ENCODE results near the gene PIP5K1C. TPM values are rescaled to one million over a fixed set of nuclear protein-coding genes. Genes with fewer than 3 reads are reported as not detected.
A peak's percentile ranks its signal among the peaks of the same experiment; 100 is the strongest.
"Not testable (repeated sequence)": the region's sequence is repeated elsewhere in the genome, so short reads cannot be mapped to it uniquely, and the experiment has no call there.

PIP5K1C gene
- total RNA-seq, 1 experiment from 2014 or later = 8.6 TPM

DNA sequence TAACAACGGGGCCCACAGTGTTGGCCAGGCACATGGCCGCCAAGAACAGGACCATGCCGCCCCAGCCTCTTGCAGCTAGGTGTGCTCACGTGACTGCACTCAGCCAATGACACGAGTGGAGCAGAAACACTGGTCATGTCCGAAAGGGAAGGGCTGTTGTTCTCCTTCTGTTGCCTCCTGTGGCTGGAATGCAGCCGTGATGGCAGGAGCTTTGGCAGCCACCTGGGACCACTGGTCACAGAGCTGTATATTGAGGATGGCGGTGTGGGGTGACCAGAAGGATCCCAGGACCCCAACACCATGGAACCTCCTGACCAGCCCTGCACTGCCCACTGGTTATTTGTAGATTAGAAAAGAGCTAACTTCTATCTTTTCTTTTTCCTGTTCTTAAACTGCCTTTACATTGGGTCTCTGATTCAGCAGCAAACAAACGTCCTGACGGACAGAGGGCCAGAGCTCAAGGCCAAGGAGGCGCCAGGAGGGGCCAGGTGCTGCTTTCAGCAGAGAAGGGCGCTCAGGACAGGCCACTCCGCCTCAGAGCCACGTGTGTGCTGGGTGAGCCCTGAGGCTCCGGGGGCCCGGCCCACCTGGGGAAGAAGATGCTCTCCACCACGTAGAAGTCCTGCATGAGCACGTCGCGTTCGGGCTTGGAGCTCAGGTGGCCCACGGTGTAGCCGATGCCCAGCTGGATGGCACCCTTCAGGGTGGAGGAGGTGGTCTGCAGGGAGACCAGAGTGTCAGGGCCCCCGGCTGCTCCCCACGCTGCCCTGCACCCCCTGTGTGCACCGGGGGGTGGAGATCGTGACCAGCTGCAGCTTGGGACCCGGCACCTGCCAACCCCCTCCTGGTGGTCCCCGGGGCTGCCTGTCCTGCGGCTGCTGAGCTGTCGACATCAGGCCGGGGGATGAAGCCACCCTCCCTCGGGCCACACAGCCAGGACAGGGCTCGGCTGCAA is 38.7 kb downstream of the PIP5K1C start:
- DNase-seq (ENCODE audit: low read depth) = no peak

DNA sequence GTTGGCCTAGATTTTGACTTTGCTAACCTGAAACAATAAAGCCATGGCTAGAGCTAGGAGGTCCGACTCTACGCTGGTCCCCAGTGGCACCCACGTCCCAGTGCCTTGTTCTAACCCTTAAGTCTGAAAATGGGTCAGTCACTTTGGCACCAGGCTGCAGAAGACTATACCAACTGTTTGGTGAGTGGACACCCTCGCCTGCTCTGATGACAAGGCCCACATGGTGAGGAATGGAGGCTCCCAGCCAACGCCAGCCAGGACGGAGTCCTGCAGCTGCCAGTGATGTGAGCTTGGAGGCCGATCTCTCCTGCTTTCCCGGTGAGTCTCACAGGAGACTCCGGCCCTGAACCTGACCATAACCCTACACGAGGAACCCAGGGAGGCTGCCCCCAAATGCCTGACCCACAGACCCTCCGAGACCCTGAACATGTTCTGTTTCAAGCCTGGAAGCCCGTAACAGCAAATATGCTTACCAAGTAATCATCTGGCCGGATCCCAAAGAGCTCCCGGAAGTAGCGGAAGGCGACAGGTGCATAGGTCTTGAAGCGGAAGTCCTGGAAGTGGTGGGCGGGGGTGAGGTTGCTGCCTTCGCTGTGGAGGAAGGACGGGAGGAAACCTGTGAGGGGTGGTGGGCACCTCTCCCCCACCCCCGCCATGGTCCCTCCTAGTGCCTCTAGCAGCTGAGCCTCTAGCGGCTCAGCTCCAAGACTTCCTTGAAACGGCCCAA is 39.6 kb downstream of the PIP5K1C start:
- no peak for DNase-seq (ENCODE audit: low read depth)

DNA sequence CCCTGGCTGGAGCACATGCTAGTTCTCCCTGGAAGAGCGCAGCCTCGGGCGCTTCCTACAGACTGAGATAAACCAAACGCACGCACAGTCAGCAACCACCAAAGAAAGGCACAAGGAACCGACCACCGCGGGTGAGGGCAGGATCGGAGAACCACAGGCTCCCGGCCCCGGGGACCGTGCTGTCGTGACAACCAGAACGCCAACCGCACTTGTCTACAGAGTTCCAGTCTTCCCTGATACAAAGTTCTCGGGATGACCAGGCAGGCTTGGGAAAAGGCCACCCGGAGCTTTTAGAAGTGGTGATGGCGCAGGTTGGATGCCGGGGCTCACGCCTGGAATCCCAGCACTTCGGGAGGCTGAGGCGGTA is 40.5 kb downstream of the PIP5K1C start:
- DNase-seq (ENCODE audit: low read depth) = no peak

DNA sequence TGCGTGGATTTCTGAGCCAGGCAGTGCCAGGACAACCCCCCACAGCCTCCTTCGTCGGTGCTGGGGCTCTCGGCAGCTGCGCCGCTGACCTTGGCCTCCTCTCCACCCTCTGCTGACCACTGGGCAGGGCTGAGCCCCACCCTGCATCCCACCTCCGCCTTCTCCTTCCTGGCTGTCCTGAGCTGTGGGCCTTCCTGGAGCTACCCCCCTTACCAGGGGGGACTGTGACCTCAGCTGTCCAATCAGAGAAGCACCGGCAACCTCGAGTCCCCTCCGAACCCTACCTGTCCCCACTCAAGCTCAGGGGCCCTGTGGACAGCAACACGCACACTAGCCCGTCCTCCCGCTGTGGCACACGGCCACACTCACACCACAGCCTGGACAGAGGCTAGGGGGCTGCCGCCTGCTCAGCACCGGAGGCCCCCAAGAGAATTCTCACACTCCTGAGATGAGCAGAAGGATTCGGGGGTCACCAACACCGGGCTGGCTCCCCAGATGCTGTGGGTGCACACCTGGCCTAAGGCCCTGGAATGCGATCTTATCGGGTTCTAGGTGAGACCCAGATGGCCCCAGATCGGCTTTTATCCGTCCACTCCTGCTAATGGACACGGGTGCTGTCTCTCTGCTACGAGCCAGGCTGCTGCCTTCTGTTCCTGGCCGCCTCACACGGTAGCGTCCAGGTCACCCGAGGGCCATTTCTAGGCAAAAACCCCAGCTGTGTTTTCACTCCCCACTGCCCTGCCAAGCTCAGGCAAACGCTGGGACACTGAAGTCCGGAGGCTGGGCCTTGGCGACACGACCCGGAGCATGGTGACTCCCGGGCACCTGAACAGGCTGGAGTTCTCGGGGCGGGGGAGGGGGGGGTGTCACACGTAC is 41.2 kb downstream of the PIP5K1C start:
- DNase-seq (ENCODE audit: low read depth) = no peak

DNA sequence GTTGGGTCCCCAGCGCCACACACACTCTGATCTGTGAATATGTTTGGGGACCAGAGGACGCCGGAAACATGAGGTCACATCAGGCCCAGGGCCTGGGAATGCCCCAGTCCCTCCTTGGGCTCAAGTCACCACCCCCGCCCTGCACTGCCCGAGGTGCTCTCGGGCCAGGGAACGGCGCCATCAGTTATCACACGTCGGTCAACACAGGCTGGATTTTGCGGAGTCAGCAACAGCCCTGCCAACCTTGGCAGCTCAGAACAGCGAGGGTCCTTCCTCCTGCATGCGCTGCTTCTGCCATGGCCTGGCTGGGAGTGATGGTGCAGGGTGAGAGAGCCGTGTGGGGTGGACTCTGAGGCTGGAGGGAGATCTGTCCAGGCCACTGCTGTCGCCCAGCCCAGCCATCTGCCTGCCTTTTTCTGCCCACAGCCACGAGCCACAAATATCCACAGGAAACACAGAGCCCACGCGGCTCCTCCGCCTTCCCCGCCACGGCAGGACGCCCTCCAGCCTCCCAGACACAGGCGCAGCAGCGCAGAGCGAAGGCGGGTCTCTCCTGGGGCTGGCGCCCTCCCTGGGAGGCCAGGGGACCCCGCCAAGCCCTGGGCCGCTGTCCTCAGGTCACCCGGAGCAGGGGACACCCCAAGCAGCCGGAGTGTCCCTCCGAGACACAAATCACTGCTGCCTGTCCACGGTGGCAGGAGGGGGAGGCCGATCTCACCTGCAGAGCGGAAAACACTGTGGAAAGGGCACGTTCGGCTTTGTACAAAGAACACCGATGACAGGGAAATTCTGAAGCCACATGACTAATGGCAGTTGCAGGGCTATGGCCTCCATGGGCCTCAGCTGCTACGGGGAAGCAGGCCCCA is 42.0 kb downstream of the PIP5K1C start:
- no peak for DNase-seq (ENCODE audit: low read depth)

DNA sequence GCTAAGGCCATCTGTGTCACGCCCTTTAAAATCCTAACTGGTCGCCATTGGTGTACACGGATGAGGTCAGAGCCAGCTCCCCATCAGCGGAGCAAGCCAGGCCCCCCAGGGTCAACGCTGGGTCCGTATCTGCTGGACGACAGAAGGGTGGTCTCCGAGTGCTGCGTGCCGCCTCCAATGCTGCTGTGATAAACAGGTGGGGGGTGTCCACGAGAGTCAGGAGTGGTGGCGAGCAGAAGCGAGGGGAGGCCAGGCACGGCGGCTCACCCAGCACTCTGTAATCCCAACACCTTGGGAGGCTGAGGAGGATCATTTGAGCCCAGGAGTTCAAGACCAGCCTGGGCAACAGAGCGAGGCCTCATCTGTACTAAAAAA is 42.9 kb downstream of the PIP5K1C start:
- no peak for DNase-seq (ENCODE audit: low read depth)

GRCh38 chr19:3656747-3657394 is 43.4 kb downstream of the PIP5K1C start:
- no peak for DNase-seq (ENCODE audit: low read depth)

- no peak for DNase-seq (ENCODE audit: low read depth)
These were observed 44.1 kb downstream of the PIP5K1C start for GRCh38 chr19:3656073-3656746.

DNA sequence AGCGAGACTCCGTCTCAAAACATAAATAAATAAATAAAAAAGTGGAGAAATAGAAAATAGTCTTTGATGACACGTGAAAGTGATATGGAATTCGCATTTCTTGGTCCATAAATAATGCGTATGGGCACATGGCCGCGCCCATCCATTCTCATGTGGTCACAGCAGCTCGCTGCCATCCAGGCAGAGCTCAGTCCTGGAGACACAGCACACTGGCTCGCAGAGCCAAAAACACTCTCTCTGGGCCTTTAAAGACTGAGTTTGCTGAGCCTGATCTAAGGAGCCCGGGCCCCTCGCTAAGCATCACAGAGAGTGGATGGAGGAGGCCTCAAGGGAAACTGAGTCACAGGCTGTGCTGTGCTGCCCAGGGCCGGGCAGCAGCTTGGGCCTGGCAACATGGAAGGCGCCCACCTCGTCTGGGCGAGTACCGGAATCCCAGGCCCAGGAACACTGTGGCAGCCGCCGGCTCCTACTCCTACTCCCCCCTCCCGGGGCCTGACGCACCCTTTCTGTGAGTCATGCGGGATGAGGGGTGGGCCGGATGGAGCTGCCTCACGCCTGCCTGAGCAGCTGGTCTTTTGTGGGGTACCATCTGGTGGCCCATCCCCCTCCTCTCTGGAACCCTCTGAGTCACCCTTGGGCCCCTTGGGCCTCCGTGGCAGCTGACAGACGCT is 44.7 kb downstream of the PIP5K1C start:
- peak; percentile 99 for DNase-seq (ENCODE audit: low read depth)

DNA sequence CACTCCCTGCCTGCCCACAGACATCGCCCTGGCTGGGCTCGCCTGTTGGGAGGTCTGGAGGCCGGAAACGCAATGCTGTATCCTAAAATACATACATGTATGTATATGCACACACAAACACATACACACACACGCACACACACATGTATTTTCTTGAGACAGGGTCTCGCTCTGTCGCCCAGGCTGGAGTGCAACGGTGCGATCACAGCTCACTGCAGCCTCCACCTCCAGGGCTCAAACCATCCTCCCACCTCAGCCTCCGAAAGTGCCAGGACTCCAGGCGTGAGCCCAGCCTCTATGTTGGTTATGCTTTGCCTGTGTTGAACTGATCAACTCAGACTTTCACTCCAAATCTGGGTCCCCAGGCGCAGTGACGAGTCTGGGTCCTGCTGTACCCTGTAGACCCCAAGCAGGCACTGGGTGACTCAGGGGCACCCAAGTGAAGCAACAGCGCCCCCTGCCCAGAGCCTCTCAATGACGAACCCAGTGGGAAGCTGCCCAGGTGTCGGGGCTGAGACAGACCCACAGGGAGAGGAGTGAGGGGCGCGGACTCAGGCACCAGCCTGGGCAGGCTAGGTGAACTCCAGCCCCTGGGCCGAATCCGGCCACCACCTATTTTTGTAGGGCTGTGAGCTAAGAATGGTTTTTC is 46.3 kb downstream of the PIP5K1C start:
- DNase-seq (ENCODE audit: low read depth) = no peak

GRCh38 chr19:3653081-3653795 is 47.0 kb downstream of the PIP5K1C start:
- no peak for DNase-seq (ENCODE audit: low read depth)

DNA sequence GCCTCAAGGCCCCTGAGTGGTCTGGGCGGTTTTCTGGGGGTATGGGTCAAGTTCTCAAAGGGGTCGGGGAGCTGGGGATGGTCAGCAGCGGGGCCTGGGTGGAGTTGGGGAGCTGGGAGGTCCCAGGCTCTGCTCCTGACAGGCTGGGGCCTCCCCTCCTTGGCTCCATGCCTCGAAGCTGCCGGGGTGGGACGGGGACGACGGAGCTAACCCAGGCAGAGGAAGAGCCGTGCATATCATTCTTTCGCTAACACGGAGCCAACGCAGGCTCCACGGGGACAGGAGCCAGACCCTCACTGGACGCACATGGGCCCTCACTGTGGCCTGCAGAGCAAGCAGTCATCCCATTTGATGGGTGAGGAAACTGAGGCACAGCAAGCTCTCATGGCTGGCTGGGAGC is 47.8 kb downstream of the PIP5K1C start:
- DNase-seq (ENCODE audit: low read depth) = no peak

DNA sequence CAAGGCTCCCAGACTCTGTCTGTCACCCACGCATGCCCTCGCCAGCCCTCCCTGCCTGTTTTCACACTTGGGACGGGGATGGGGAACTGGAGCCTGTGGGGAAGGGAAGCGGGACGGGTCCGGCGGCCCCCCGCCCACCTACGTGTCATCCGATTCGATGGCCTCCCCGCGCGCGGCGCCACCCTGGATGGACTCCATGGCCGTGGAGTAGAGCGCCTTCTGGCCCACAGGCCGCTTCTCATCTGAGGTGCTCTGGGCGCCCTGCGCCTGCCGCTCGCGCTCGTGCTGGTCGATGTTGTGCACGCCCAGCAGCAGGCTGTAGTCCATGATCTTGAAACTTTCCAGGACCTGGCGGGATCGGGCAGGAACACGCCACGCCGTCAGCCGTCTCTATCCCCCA is 48.6 kb downstream of the PIP5K1C start:
- no peak for DNase-seq (ENCODE audit: low read depth)

- no peak for DNase-seq (ENCODE audit: low read depth)
These were observed 50.4 kb downstream of the PIP5K1C start for GRCh38 chr19:3649888-3650287.

- no peak for DNase-seq (ENCODE audit: low read depth)
These were observed 52.0 kb downstream of the PIP5K1C start for GRCh38 chr19:3648037-3648905.

GRCh38 chr19:3647102-3647501 is 53.2 kb downstream of the PIP5K1C start:
- not testable (repeated sequence) for DNase-seq (ENCODE audit: low read depth)

Measured in Daoy (cell line).